ENCODE results near the gene PARN. TPM values are rescaled to one million over a fixed set of nuclear protein-coding genes. Genes with fewer than 3 reads are reported as not detected.

The PARN gene
- total and polyA plus RNA-seq, 2 of the 4 experiments (the other 2 are of a cell fraction), result 24.6 to 25.1 TPM

GRCh38 chr16:14416184-14416583 lies 213.9 kb downstream of the PARN start:
- H2AFZ ChIP-seq (replicated peaks; ENCODE audit: low read length, poor library complexity), result no peak overlapping the region
- peaks cover 3% of the 10 kb centered on the region; the same call in 1 of the 2 replicates for H3K4me1 ChIP-seq (ENCODE audit: control insufficient read depth, insufficient read depth, low read length)
- no peak overlapping the region for H3K14ac ChIP-seq (replicated peaks; ENCODE audit: low read depth, low read length)
- no peak overlapping the region for H3K56ac ChIP-seq (ENCODE audit: extremely low read depth, insufficient read depth, low read length)
- no peaks in the 10 kb centered on the region for H4K20me1 ChIP-seq (ENCODE audit: insufficient read depth, low read length)
- H3K27ac ChIP-seq (ENCODE audit: insufficient read depth, low read length), result no peak overlapping the region
- H3K18ac ChIP-seq (ENCODE audit: low read depth, low read length), result no peak overlapping the region
- no peak for ATAC-seq (ENCODE audit: low read depth)
- ChIA-PET POLR2A (ENCODE audit: unreplicated experiment) (no interaction called here), CTCF (no interaction called here)
- no peak overlapping the region for H3K4me2 ChIP-seq (ENCODE audit: low read depth, low read length)
- H3K9me1 ChIP-seq (ENCODE audit: insufficient read depth, low read length), result no peaks in the 10 kb centered on the region
- H2BK15ac ChIP-seq (ENCODE audit: low read depth, low read length), result no peak overlapping the region
- no peaks in the 10 kb centered on the region for H3K36me3 ChIP-seq (ENCODE audit: control insufficient read depth, insufficient read depth, low read length)
- no peaks in the 10 kb centered on the region for H3K79me1 ChIP-seq (ENCODE audit: low read depth in 1 of 2, low read length in 2 of 2)
- H3K4me3 ChIP-seq (ENCODE audit: insufficient read depth, low read depth, low read length), result no peak overlapping the region
- dilution Hi-C loops (cut with HindIII; ENCODE audit: low sequenced_read_pairs, unreplicated experiment), result no loop called here
- H2AK9ac ChIP-seq (replicated peaks; ENCODE audit: low read depth, low read length, poor library complexity), result no peak overlapping the region
- no peak for TF ChIP-seq MAZ (IDR thresholded peaks at IDR 0.05; ENCODE audit: borderline replicate concordance, low read depth, low read length)
- no peak for TF ChIP-seq RFX5 (IDR thresholded peaks at IDR 0.05; ENCODE audit: low read depth, low read length)
- no peak for TF ChIP-seq ELK1 (IDR thresholded peaks at IDR 0.05; ENCODE audit: borderline replicate concordance, low read depth, low read length)
- no peak for TF ChIP-seq NFE2L2 (IDR thresholded peaks at IDR 0.05; ENCODE audit: low read depth, low read length)
- no peak for TF ChIP-seq CEBPB (IDR thresholded peaks at IDR 0.05; ENCODE audit: low read depth, low read length)
- no peak for TF ChIP-seq RAD21 (IDR thresholded peaks at IDR 0.05; ENCODE audit: low read length)
- TF ChIP-seq MAFK (IDR thresholded peaks at IDR 0.05; ENCODE audit: low read depth, low read length), result no peak
- TF ChIP-seq SMC3 (IDR thresholded peaks at IDR 0.05; ENCODE audit: low read depth, low read length), result no peak
- TF ChIP-seq FOS (IDR thresholded peaks at IDR 0.05; ENCODE audit: low read depth, low read length), result no peak
- TF ChIP-seq POLR2A (IDR thresholded peaks at IDR 0.05; ENCODE audit: low read depth, low read length), result no peak
- TF ChIP-seq MXI1 (IDR thresholded peaks at IDR 0.05; ENCODE audit: borderline replicate concordance, low read depth, low read length), result no peak
- in situ Hi-C loops (cut with MboI; ENCODE audit: low sequenced_read_pairs), result no loop called here
- intact Hi-C loops (cut with micrococcal nuclease), result no loop called here
- H3K4ac ChIP-seq (ENCODE audit: low read depth, low read length), result no peak overlapping the region
- H2AK5ac ChIP-seq (ENCODE audit: low read depth, low read length), result no peak overlapping the region
- no peak overlapping the region for H4K8ac ChIP-seq (ENCODE audit: low read depth in 2 of 2, low read length in 2 of 2)
- peaks cover 4% of the 10 kb centered on the region for H3K9me3 ChIP-seq (ENCODE audit: control insufficient read depth, insufficient read depth, low read length)
- no peaks in the 10 kb centered on the region for H3K27me3 ChIP-seq (ENCODE audit: control insufficient read depth, insufficient read depth, low read length)
- DNase-seq, result no peak
- no peak overlapping the region for H3K9ac ChIP-seq (ENCODE audit: low read depth, low read length)
- no peak overlapping the region for H2BK5ac ChIP-seq (ENCODE audit: low read depth, low read length, poor library complexity, severe bottlenecking)
- no peak overlapping the region for H2BK120ac ChIP-seq (ENCODE audit: low read depth, low read length)
- 100% methylated on average over 1 of the region's 3 CpGs; no CpG with 5 or more reads in 1 of the 2 experiments for WGBS, 2 experiments (ENCODE audit: extremely low coverage in 2 of 2, insufficient read length in 1 of 2)
- no TSS peak for BruUV-seq (replicated peaks)
- no peak overlapping the region for H4K91ac ChIP-seq (ENCODE audit: insufficient read depth, low read depth, low read length)
- no peak overlapping the region for H4K5ac ChIP-seq (ENCODE audit: low read depth, low read length)
- no peak overlapping the region for H3K23ac ChIP-seq (ENCODE audit: low read depth, low read length)
- no peak overlapping the region for H2BK20ac ChIP-seq (ENCODE audit: low read depth, low read length)
